T47D (cell line): Measurements from ENCODE around the gene KLHL2.

Experiments
- DNase-seq, 2 experiments: peaks; one replicate each; pipeline versions ENCODE4 v3.0.0 to v3.0.0-alpha.2; 2011 to 2012; ENCODE audit warnings: low read depth in 1 of 2, low spot score in 1 of 2
- JUND ChIP-seq: IDR thresholded peaks from 2 replicates; pipeline ENCODE4 v1.6.1; 2012; ENCODE audit warnings: low read depth
- in situ Hi-C: cut with HindIII; loops from 2 replicates; pipeline ENCODE4 v1.10.0; 2016; ENCODE audit warnings: low sequenced_read_pairs, low pct_unique_long_range_greater_than_20kb

Gene KLHL2

DNA sequence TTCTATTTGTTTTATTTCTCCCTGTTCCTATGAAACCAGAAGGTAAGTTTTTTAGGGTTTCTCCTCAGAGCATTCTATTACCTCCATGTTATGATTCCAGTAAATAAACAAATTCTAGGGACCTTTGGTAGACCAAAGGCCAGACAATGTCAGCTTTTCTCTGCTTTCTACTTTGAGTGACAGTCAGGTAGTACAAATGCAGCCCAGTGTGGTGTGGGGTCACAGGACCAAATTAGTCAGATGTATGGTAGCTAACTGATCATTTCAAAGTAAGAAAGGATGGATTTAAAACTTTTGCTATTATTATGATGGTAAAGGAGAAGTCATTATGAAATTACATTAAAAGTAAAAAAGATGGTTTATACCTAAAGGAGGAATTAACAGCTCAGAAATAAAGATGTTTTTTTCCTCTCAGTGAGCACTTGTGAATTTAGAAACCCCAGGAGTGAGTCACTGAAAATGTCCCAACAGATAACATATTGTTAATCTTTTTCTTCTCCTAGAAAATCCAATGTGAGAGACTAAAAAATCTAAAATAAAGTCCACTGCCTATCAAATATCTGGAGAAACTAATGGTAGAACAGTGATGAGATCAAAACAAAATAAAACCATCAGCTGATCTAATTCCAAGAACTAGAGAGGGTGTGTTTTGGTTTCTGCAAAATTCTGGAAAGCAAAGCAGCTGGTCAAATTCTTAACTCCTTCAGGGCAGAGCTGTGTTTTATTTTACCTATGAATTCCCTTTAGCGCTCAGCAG, 16.6 kb upstream of the KLHL2 start:
- in situ Hi-C loops = no loop called here
- no peak for TF ChIP-seq JUND
- no peak for DNase-seq

- in situ Hi-C loops = no loop called here
- no peak for DNase-seq
- TF ChIP-seq JUND = no peak
Measured at GRCh38 chr4:165191348-165191656, 16.1 kb upstream of the KLHL2 start.

GRCh38 chr4:165191814-165192499, 15.4 kb upstream of the KLHL2 start:
- DNase-seq = no peak
- TF ChIP-seq JUND = no peak

DNA sequence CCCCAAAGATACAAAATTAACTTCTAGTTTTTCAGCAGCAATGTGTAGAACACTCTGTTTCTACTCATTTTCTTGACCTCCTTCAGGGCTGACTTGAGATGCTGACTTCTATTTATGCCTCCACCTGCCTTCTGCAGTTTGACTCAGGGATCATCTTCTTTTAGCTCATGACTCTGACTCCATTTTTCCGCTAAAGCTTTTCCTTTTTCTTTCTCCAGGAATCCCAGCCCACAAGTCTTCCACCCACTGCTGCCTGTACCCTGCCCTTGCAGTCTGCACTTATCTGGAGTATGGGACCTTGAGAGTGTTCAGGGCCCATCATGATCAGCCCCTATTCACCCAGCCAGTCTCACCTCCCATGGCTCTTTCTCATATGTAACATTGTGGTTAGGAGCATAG, 14.9 kb upstream of the KLHL2 start:
- in situ Hi-C loops = no loop called here
- TF ChIP-seq JUND = no peak
- no peak for DNase-seq

More at GRCh38 chr4:165191814-165192499, 15.4 kb upstream of the KLHL2 start:
- in situ Hi-C loops = no loop called here

DNA sequence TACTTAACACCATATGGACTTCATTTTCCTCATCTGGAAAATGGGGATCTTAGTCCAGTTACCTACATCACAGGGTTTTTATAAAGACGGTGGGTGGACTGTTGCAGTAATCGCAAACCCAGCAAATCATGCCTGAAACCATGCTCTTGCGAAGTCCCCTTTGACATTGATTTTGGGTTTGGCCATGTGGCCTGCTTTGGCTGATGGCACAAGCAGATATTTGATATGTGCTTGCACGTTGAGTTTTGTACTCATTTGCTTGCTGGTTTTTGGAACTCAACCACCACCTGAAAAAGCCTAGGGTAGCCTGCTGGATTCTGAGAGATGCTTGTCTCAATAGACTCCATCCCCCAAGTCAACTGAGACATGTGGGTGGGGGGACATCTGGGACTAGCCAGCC, 14.4 kb upstream of the KLHL2 start:
- DNase-seq = no peak
- TF ChIP-seq JUND = no peak
- in situ Hi-C loops = no loop called here

DNA sequence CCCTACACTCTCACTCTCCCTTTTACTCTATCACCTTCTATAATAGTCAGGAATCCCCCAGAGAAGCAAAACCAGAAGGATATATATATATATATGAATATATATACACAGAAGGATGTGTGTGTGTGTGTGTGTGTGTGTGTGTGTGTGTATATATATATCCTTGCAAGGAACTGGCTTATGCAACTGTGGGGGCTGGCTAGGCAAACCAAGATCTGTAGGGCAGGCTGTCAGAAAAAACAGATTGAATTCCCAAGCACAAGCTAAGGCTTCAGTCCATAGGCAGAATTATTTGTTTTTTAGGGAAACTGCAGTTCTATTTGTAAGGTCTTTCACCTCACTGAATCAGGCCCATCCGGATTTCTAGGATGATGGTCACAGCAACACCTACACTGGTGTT, 13.0 kb upstream of the KLHL2 start:
- in situ Hi-C loops = no loop called here
- no peak for TF ChIP-seq JUND
- DNase-seq = no peak

GRCh38 chr4:165198329-165198728, 9.0 kb upstream of the KLHL2 start:
- in situ Hi-C loops = no loop called here

DNA sequence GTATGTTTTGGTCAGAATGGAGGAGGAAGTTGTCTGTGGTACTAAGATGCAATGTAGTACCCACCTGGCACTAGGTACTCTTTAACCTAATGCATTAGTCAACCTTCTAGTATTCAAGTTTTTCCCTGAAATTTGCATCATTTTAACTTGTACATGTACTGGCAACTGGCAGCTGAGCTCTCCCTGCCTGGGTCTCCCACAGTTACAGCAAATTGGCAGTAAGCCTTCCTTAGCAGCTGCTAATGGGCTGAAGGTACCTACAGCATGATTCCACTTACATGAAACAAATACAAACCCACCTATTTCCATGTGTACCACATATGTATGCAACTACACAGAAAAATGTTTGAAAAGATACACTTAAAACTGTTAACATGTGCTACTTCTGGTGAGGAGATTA, 8.1 kb upstream of the KLHL2 start:
- in situ Hi-C loops = no loop called here
- no peak for DNase-seq
- TF ChIP-seq JUND = no peak

More at GRCh38 chr4:165198329-165198728, 9.0 kb upstream of the KLHL2 start:
- no peak for TF ChIP-seq JUND
- no peak for DNase-seq

GRCh38 chr4:165199722-165200121, 7.6 kb upstream of the KLHL2 start:
- TF ChIP-seq JUND = no peak
- in situ Hi-C loops = no loop called here
- peak in 1 of 2 experiments; percentile 47 for DNase-seq

- in situ Hi-C loops = no loop called here
Measured at GRCh38 chr4:165201806-165202205, 5.6 kb upstream of the KLHL2 start.

GRCh38 chr4:165203541-165204461, 3.6 kb upstream of the KLHL2 start:
- TF ChIP-seq JUND = no peak

More at GRCh38 chr4:165201806-165202205, 5.6 kb upstream of the KLHL2 start:
- no peak for TF ChIP-seq JUND
- DNase-seq = no peak

DNA sequence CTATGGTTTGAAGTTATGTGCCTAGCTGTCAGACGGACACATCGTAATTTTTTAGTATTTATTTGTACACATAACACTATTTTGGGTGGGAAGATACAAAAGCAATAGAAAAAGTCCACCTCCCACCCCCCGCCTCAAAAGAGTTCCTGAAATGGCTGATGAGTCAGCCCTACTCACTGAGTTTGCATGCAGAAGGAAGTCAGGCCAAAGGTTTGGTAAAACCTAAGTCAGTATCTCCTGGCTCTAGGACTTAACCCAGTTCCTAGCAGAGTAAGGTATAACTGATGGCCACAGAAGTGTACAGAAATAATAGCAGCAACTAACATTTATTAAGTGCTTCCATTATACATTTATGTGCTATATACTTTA, 2.9 kb upstream of the KLHL2 start:
- in situ Hi-C loops = no loop called here
- no peak for DNase-seq
- TF ChIP-seq JUND = no peak

More at GRCh38 chr4:165203541-165204461, 3.6 kb upstream of the KLHL2 start:
- DNase-seq = no peak
- in situ Hi-C loops = no loop called here

GRCh38 chr4:165207016-165207430, 338 bp upstream of the KLHL2 start:
- no peak for TF ChIP-seq JUND
- in situ Hi-C loops = no loop called here
- peak; percentile 23 to 25 for DNase-seq
